ENCODE results near the gene PTPRD. TPM values are rescaled to one million over a fixed set of nuclear protein-coding genes. Genes with fewer than 3 reads are reported as not detected.

PTPRD gene
- total RNA-seq, 2 experiments from 2014 or later = not detected

- intact Hi-C loops (cut with micrococcal nuclease) = no loop called here
- no peak overlapping the region for H3K27ac Mint-ChIP-seq
- no peaks in the 10 kb centered on the region for H3K4me1 Mint-ChIP-seq (ENCODE audit: low read depth)
- H3K27me3 Mint-ChIP-seq (ENCODE audit: low read depth) = no peaks in the 10 kb centered on the region
- no peaks in the 10 kb centered on the region for H3K9me3 Mint-ChIP-seq
- H3K36me3 Mint-ChIP-seq (ENCODE audit: low read depth) = no peaks in the 10 kb centered on the region
- no peak overlapping the region for H3K4me3 Mint-ChIP-seq
- CTCF ChIA-PET = interaction anchor here (0.6 kb wide), 1 partner anchor 226 kb away, joined by 3 read pairs; no protein-coding TSS in a partner anchor
- no peak for DNase-seq
These were observed 1053.9 kb downstream of the PTPRD start for GRCh38 chr9:9558907-9559306.

GRCh38 chr9:9557804-9558334, 1054.9 kb downstream of the PTPRD start:
- intact Hi-C loops (cut with micrococcal nuclease) = no loop called here
- Mint-ChIP-seq H3K27ac (no peak overlapping the region), H3K27me3 (ENCODE audit: low read depth) (no peaks in the 10 kb centered on the region)

GRCh38 chr9:9556865-9557803, 1055.7 kb downstream of the PTPRD start:
- CTCF ChIA-PET = interaction anchor here (0.7 kb wide), 1 partner anchor 460 kb away, joined by 3 read pairs; no protein-coding TSS in a partner anchor

More at GRCh38 chr9:9557804-9558334, 1054.9 kb downstream of the PTPRD start:
- Mint-ChIP-seq H3K4me1 (ENCODE audit: low read depth) (no peaks in the 10 kb centered on the region), H3K36me3 (ENCODE audit: low read depth) (no peaks in the 10 kb centered on the region), H3K4me3 (no peak overlapping the region), H3K9me3 (no peaks in the 10 kb centered on the region)
- CTCF ChIA-PET = no interaction called here
- DNase-seq = no peak

GRCh38 chr9:9552665-9553064, 1060.1 kb downstream of the PTPRD start:
- H3K27me3 Mint-ChIP-seq (ENCODE audit: low read depth) = no peaks in the 10 kb centered on the region
- CTCF ChIA-PET = no interaction called here
- DNase-seq = no peak
- intact Hi-C loops (cut with micrococcal nuclease) = no loop called here
- no peak overlapping the region for H3K27ac Mint-ChIP-seq
- no peaks in the 10 kb centered on the region for H3K4me1 Mint-ChIP-seq (ENCODE audit: low read depth)
- no peaks in the 10 kb centered on the region for H3K36me3 Mint-ChIP-seq (ENCODE audit: low read depth)
- H3K4me3 Mint-ChIP-seq = no peak overlapping the region
- no peaks in the 10 kb centered on the region for H3K9me3 Mint-ChIP-seq

More at GRCh38 chr9:9556865-9557803, 1055.7 kb downstream of the PTPRD start:
- Mint-ChIP-seq H3K27me3 (ENCODE audit: low read depth) (no peaks in the 10 kb centered on the region), H3K9me3 (no peaks in the 10 kb centered on the region), H3K36me3 (ENCODE audit: low read depth) (no peaks in the 10 kb centered on the region), H3K27ac (no peak overlapping the region), H3K4me3 (no peak overlapping the region), H3K4me1 (ENCODE audit: low read depth) (no peaks in the 10 kb centered on the region)
- intact Hi-C loops (cut with micrococcal nuclease) = no loop called here
- DNase-seq = no peak

- no peak for DNase-seq
- H3K36me3 Mint-ChIP-seq (ENCODE audit: low read depth) = no peaks in the 10 kb centered on the region
- no peak overlapping the region for H3K4me3 Mint-ChIP-seq
- no peaks in the 10 kb centered on the region for H3K4me1 Mint-ChIP-seq (ENCODE audit: low read depth)
- CTCF ChIA-PET = no interaction called here
- H3K9me3 Mint-ChIP-seq = peaks cover 2% of the 10 kb centered on the region
- intact Hi-C loops (cut with micrococcal nuclease) = no loop called here
- H3K27ac Mint-ChIP-seq = no peak overlapping the region
- no peaks in the 10 kb centered on the region for H3K27me3 Mint-ChIP-seq (ENCODE audit: low read depth)
These were observed 1074.0 kb downstream of the PTPRD start for GRCh38 chr9:9538766-9539165.

- DNase-seq = no peak
- intact Hi-C loops (cut with micrococcal nuclease) = no loop called here
- Mint-ChIP-seq H3K4me3 (no peak overlapping the region), H3K27me3 (ENCODE audit: low read depth) (no peaks in the 10 kb centered on the region), H3K27ac (no peak overlapping the region), H3K36me3 (ENCODE audit: low read depth) (no peaks in the 10 kb centered on the region), H3K4me1 (ENCODE audit: low read depth) (no peaks in the 10 kb centered on the region), H3K9me3 (peaks cover 2% of the 10 kb centered on the region)
- CTCF ChIA-PET = no interaction called here
These were observed 1074.4 kb downstream of the PTPRD start for GRCh38 chr9:9538356-9538755.

- no peaks in the 10 kb centered on the region for H3K36me3 Mint-ChIP-seq (ENCODE audit: low read depth)
- intact Hi-C loops (cut with micrococcal nuclease) = no loop called here
- H3K4me1 Mint-ChIP-seq (ENCODE audit: low read depth) = no peaks in the 10 kb centered on the region
- no peaks in the 10 kb centered on the region for H3K27me3 Mint-ChIP-seq (ENCODE audit: low read depth)
- DNase-seq = no peak
- CTCF ChIA-PET = no interaction called here
- peaks cover 2% of the 10 kb centered on the region for H3K9me3 Mint-ChIP-seq
- H3K27ac Mint-ChIP-seq = no peak overlapping the region
- H3K4me3 Mint-ChIP-seq = no peak overlapping the region
These were observed 1076.3 kb downstream of the PTPRD start for GRCh38 chr9:9536523-9536922.

- H3K27me3 Mint-ChIP-seq (ENCODE audit: low read depth) = no peaks in the 10 kb centered on the region
- H3K4me3 Mint-ChIP-seq = no peak overlapping the region
- no peak for DNase-seq
- no peaks in the 10 kb centered on the region for H3K4me1 Mint-ChIP-seq (ENCODE audit: low read depth)
- intact Hi-C loops (cut with micrococcal nuclease) = no loop called here
- no peaks in the 10 kb centered on the region for H3K36me3 Mint-ChIP-seq (ENCODE audit: low read depth)
- no peaks in the 10 kb centered on the region for H3K9me3 Mint-ChIP-seq
- H3K27ac Mint-ChIP-seq = no peak overlapping the region
- CTCF ChIA-PET = no interaction called here
These were observed 1089.2 kb downstream of the PTPRD start for GRCh38 chr9:9523476-9524139.

- Mint-ChIP-seq H3K27me3 (ENCODE audit: low read depth) (no peaks in the 10 kb centered on the region), H3K27ac (no peak overlapping the region), H3K4me1 (ENCODE audit: low read depth) (no peaks in the 10 kb centered on the region), H3K4me3 (no peak overlapping the region), H3K36me3 (ENCODE audit: low read depth) (no peaks in the 10 kb centered on the region), H3K9me3 (no peaks in the 10 kb centered on the region)
- CTCF ChIA-PET = no interaction called here
- no peak for DNase-seq
- intact Hi-C loops (cut with micrococcal nuclease) = no loop called here
These were observed 1090.4 kb downstream of the PTPRD start for GRCh38 chr9:9522406-9522805.

- no peak for DNase-seq
- Mint-ChIP-seq H3K4me1 (ENCODE audit: low read depth) (no peaks in the 10 kb centered on the region), H3K27ac (no peak overlapping the region), H3K27me3 (ENCODE audit: low read depth) (no peaks in the 10 kb centered on the region), H3K36me3 (ENCODE audit: low read depth) (no peaks in the 10 kb centered on the region), H3K9me3 (no peaks in the 10 kb centered on the region), H3K4me3 (no peak overlapping the region)
- intact Hi-C loops (cut with micrococcal nuclease) = no loop called here
- CTCF ChIA-PET = no interaction called here
These were observed 1091.6 kb downstream of the PTPRD start for GRCh38 chr9:9521033-9521779.

GRCh38 chr9:9504869-9505268, 1107.9 kb downstream of the PTPRD start:
- intact Hi-C loops (cut with micrococcal nuclease) = no loop called here
- Mint-ChIP-seq H3K4me1 (ENCODE audit: low read depth) (no peaks in the 10 kb centered on the region), H3K36me3 (ENCODE audit: low read depth) (no peaks in the 10 kb centered on the region), H3K27ac (no peak overlapping the region), H3K4me3 (no peak overlapping the region), H3K27me3 (ENCODE audit: low read depth) (no peaks in the 10 kb centered on the region), H3K9me3 (peaks cover 3% of the 10 kb centered on the region)
- CTCF ChIA-PET = no interaction called here
- DNase-seq = no peak

GRCh38 chr9:9499546-9499945, 1113.3 kb downstream of the PTPRD start:
- DNase-seq = no peak
- no peak overlapping the region for H3K27ac Mint-ChIP-seq
- CTCF ChIA-PET = no interaction called here
- H3K9me3 Mint-ChIP-seq = peaks cover 18% of the 10 kb centered on the region
- H3K4me1 Mint-ChIP-seq (ENCODE audit: low read depth) = no peaks in the 10 kb centered on the region
- no peaks in the 10 kb centered on the region for H3K27me3 Mint-ChIP-seq (ENCODE audit: low read depth)
- intact Hi-C loops (cut with micrococcal nuclease) = no loop called here
- no peaks in the 10 kb centered on the region for H3K36me3 Mint-ChIP-seq (ENCODE audit: low read depth)
- H3K4me3 Mint-ChIP-seq = no peak overlapping the region

Data from activated naive CD4-positive, alpha-beta T cell treated with anti-CD3 and anti-CD28 coated beads for 36 hours (primary cell).